ENCODE measurements around the gene BAK1.

Gene BAK1

GRCh38 chr6:33579828-33580714 lies at the start of gene BAK1:
Gene BAK1, minus strand, starts transcription at chr6:33580276. Its CDS starts 2,672 bp downstream, at chr6:33577604.
- DNase-seq (ENCODE audit: low read depth) = peak; percentile 73

GRCh38 chr6:33628401-33628964 lies 48.4 kb upstream of the BAK1 start:
- no peak for DNase-seq (ENCODE audit: low read depth)

GRCh38 chr6:33627876-33628275 lies 47.8 kb upstream of the BAK1 start:
- DNase-seq (ENCODE audit: low read depth) = no peak

GRCh38 chr6:33624856-33625255 lies 44.8 kb upstream of the BAK1 start:
- no peak for DNase-seq (ENCODE audit: low read depth)

GRCh38 chr6:33623895-33624381 lies 43.9 kb upstream of the BAK1 start:
- DNase-seq (ENCODE audit: low read depth) = no peak

- no peak for DNase-seq (ENCODE audit: low read depth)
Measured at GRCh38 chr6:33622456-33623431, 42.7 kb upstream of the BAK1 start.

- no peak for DNase-seq (ENCODE audit: low read depth)
Measured at GRCh38 chr6:33621711-33622388, 41.8 kb upstream of the BAK1 start.

GRCh38 chr6:33620856-33621710 lies 41.0 kb upstream of the BAK1 start, which contains the start of gene ITPR3:
Gene ITPR3, plus strand, starts transcription at chr6:33621322. Its CDS starts 281 bp downstream, at chr6:33621603.
- DNase-seq (ENCODE audit: low read depth) = peak; percentile 57

GRCh38 chr6:33620158-33620855 lies 40.2 kb upstream of the BAK1 start:
- no peak for DNase-seq (ENCODE audit: low read depth)

GRCh38 chr6:33619166-33619840 lies 39.2 kb upstream of the BAK1 start:
- no peak for DNase-seq (ENCODE audit: low read depth)

- DNase-seq (ENCODE audit: low read depth) = no peak
Measured at GRCh38 chr6:33616913-33617312, 36.8 kb upstream of the BAK1 start.

- no peak for DNase-seq (ENCODE audit: low read depth)
Measured at GRCh38 chr6:33616113-33616512, 36.0 kb upstream of the BAK1 start.

- DNase-seq (ENCODE audit: low read depth) = no peak
Measured at GRCh38 chr6:33613795-33614168, 33.7 kb upstream of the BAK1 start.

GRCh38 chr6:33613146-33613794 lies 33.2 kb upstream of the BAK1 start:
- DNase-seq (ENCODE audit: low read depth) = no peak

- DNase-seq (ENCODE audit: low read depth) = no peak
Measured at GRCh38 chr6:33610779-33611732, 31.0 kb upstream of the BAK1 start.

- DNase-seq (ENCODE audit: low read depth) = no peak
Measured at GRCh38 chr6:33610067-33610466, 30.0 kb upstream of the BAK1 start.

GRCh38 chr6:33609528-33609927 lies 29.5 kb upstream of the BAK1 start:
- no peak for DNase-seq (ENCODE audit: low read depth)

- DNase-seq (ENCODE audit: low read depth) = no peak
Measured at GRCh38 chr6:33609019-33609418, 28.9 kb upstream of the BAK1 start.
